Fibroblast of the aortic adventitia (primary cell): Measurements from ENCODE around the gene ACOT2. TPM values are rescaled to one million over a fixed set of nuclear protein-coding genes. Genes with fewer than 3 reads are reported as not detected.
A peak's percentile ranks its signal among the peaks of the same experiment; 100 is the strongest.
"Not testable (repeated sequence)": the region's sequence is repeated elsewhere in the genome, so short reads cannot be mapped to it uniquely, and the experiment has no call there.

Source experiments
- DNase-seq: peaks from one replicate; pipeline ENCODE4 v3.0.0-alpha.2; 2010; ENCODE audit warnings: low read depth
- H3K4me3 ChIP-seq: 2 replicates; pipeline ENCODE4 v1.5.1; 2011; ENCODE audit warnings: low read depth, mild to moderate bottlenecking, control low read depth, low read length, moderate library complexity
- total RNA-seq: library from RNA; depleted of rRNA; stranded (reverse); fragments of >200 nt; gene quantifications from 2 replicates; pipeline ENCODE4 v1.2.3, GENCODE V29; 2012; ENCODE audit warnings: low replicate concordance
- TF ChIP-seq, protein P1 (sequence below): IDR thresholded peaks from 2 replicates; pipeline ENCODE4 v1.5.1; 2011; ENCODE audit warnings: mild to moderate bottlenecking, low read length, control low read depth, inconsistent platforms; ENCODE audit not compliant: insufficient read depth

The ACOT2 gene, protein sequence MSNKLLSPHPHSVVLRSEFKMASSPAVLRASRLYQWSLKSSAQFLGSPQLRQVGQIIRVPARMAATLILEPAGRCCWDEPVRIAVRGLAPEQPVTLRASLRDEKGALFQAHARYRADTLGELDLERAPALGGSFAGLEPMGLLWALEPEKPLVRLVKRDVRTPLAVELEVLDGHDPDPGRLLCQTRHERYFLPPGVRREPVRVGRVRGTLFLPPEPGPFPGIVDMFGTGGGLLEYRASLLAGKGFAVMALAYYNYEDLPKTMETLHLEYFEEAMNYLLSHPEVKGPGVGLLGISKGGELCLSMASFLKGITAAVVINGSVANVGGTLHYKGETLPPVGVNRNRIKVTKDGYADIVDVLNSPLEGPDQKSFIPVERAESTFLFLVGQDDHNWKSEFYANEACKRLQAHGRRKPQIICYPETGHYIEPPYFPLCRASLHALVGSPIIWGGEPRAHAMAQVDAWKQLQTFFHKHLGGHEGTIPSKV
- total RNA-seq: 8.9 and 74.0 TPM in 2 replicates

DNA sequence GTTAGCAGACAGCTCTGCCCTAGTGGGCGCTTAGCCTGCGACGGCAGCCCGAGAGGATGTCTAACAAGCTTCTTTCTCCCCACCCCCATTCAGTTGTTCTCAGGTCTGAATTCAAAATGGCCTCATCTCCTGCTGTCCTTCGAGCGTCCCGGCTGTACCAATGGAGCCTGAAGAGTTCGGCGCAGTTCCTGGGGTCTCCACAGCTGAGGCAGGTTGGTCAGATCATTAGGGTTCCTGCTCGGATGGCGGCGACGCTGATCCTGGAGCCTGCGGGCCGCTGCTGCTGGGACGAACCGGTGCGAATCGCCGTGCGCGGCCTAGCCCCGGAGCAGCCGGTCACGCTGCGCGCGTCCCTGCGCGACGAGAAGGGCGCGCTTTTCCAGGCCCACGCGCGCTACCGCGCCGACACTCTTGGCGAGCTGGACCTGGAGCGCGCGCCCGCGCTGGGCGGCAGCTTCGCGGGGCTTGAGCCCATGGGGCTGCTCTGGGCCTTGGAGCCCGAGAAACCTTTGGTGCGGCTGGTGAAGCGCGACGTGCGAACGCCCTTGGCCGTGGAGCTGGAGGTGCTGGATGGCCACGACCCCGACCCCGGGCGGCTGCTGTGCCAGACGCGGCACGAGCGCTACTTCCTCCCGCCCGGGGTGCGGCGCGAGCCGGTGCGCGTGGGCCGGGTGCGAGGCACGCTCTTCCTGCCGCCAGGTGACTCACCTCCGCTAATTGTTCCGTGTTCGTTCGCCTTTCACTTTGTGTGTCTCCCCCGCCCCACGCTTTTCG is at the start of gene ACOT2:
Gene ACOT2, plus strand, starts transcription at position 29 of the 774 bp plus-strand sequence. Its CDS starts 28 bp downstream, at position 57.
- TF ChIP-seq, protein P1, sequence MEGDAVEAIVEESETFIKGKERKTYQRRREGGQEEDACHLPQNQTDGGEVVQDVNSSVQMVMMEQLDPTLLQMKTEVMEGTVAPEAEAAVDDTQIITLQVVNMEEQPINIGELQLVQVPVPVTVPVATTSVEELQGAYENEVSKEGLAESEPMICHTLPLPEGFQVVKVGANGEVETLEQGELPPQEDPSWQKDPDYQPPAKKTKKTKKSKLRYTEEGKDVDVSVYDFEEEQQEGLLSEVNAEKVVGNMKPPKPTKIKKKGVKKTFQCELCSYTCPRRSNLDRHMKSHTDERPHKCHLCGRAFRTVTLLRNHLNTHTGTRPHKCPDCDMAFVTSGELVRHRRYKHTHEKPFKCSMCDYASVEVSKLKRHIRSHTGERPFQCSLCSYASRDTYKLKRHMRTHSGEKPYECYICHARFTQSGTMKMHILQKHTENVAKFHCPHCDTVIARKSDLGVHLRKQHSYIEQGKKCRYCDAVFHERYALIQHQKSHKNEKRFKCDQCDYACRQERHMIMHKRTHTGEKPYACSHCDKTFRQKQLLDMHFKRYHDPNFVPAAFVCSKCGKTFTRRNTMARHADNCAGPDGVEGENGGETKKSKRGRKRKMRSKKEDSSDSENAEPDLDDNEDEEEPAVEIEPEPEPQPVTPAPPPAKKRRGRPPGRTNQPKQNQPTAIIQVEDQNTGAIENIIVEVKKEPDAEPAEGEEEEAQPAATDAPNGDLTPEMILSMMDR: peak; percentile 9
- peak; percentile 94 for DNase-seq
- H3K4me3 ChIP-seq: peak within 1 kb of the TSS; percentile 75

DNA sequence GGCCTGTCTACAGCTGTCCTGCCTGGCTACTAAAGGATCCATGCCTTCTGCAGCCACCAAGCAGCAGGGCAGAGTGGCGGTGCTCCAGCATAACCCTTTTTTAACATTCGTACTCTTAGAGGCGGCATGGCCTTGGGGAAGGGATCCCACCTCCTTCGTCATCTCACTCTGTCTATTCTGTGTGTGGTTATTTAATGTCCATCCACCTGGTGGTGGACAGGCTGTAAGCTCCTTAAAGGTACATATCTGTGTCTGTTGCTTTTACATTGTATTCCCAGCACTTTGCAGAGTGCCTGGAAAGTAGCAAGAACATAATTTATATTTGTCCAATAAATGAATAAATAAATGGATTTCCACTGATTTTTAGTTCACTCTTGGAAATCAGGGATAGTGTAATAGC is 47.8 kb upstream of the ACOT2 start:
- TF ChIP-seq, protein P1: no peak

DNA sequence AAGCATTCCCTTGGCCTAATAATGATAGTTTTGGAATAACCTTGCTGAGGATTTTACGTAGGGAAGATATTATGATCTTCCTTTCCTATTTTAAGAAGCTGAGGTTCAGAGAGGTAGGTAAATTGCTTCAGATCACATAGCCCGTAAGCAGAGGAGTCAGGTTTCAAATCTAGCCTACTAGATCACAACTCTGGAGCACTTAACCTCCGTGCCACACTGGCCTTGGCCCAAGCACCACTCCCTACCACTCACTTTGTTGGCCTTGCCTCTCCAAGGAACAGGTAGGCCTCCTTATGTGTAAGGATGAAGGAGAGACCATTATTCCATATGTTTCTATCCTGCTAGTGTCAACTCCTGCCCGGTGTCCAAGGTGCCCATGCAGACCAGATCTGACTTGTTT is 44.5 kb upstream of the ACOT2 start:
- DNase-seq: no peak
- TF ChIP-seq, protein P1: no peak
- H3K4me3 ChIP-seq: no peak overlapping the region

More for the DNA sequence above, 47.8 kb upstream of the ACOT2 start:
- no peak overlapping the region for H3K4me3 ChIP-seq
- no peak for DNase-seq

DNA sequence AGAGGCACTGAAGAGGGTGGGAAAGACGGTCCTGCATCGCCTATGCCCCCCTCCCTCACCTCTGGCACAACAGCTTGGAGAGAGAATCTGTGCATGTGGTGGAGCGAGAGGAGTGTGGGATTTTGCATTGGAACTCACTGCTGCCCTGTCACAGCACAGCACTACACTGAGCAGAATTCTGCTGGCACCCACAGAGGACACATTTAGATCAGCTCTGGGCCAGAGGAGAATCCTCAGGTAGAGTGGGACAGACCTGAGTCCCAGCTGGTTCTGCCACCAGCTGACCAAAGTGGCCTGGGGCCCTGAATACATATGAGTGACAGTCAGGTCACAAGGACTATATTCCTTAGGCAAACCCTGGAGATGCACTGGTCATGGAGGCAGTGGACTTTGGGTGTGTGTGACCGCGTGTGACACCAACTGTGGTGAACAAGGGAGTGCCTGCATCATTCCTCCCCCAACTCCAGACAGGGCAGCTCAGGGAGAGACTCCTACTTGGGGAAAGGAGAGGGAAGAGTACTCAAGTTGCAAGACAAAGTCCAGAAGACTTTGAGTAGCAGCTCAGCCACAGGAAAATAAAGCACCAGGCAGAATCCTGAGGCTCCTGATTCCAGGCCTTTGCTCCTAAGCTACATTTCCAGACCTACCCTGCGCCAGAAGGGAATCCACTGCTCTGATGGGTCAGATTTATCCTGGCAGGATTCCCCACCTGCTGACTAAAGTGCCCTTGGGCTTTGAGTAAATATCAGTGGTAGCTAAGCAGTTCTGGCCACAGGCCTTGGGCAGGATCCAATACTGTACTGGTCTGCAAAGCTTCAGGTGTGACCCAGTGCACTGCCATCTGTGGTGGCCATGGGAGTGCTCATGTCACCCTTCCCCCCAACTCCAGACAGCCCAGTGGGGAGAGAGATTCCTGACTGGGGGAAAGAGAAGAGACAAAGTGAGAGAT is 42.7 kb upstream of the ACOT2 start:
- H3K4me3 ChIP-seq: no peak overlapping the region
- DNase-seq: peak; percentile 61
- TF ChIP-seq, protein P1: no peak

DNA sequence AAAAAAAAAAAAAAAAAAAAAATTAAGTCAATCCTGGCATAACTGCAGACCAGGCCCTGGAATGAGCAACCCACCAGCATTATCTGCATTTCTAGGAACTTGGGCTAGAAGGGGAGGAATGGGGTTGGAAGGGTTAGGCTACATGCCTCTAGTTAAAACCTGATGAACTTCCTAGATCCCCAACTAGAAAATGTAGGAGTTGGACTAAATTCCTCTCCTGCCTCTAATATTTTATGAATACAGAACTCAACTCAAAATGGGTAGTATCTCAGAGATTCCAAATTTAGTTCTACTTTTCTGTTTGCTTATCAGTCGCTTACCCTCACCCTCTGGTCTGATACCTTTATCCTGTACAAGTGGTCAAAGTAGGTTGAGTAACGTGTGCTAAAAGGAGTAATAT is 39.7 kb upstream of the ACOT2 start:
- DNase-seq, H3K4me3 ChIP-seq: not testable (repeated sequence)

DNA sequence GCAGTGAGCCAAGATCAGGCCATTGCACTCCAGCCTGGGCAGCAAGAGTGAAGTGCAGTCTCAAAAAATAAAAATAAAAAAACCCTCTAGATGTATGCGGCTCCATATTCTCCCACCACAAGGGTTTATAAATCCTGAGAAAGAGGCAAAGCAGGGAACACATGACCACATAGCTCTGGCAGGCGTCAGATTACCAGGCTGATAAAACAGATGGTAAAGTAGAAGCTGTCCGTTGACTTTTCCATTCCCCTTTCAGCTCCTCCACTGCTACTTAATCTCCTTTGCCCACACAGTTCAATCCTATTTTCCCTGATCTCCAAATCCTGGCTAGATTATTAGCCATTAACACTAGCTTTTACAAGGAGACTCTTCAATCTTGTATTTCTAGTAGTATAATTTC is 37.0 kb upstream of the ACOT2 start:
- not testable (repeated sequence) for H3K4me3 ChIP-seq, DNase-seq

DNA sequence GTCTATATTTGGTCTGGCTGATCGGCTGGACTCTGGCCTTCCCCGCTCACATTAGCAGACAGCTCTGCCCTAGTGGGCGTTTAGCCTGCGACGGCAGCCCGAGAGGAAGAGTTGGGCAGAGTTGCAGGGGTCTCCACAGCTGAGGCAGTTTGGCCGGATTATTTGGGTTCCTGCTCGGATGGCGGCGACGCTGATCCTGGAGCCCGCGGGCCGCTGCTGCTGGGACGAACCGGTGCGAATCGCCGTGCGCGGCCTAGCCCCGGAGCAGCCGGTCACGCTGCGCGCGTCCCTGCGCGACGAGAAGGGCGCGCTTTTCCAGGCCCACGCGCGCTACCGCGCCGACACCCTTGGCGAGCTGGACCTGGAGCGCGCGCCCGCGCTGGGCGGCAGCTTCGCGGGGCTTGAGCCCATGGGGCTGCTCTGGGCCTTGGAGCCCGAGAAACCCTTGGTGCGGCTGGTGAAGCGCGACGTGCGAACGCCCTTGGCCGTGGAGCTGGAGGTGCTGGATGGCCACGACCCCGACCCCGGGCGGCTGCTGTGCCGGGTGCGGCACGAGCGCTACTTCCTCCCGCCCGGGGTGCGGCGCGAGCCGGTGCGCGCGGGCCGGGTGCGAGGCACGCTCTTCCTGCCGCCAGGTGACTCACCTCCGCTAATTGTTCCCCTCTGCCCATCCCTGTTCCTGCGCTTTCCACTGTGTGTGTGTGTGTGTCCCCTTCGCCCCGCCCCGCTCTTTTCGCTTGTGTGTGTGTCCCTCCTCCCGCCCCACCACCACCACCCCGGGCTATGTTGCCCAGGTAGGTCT is 31.6 kb upstream of the ACOT2 start:
- DNase-seq: peak; percentile 40
- H3K4me3 ChIP-seq: peak overlapping the region; percentile 45
